Brain microvascular endothelial cell (primary cell): Measurements from ENCODE around the gene FAM131C.

Experiments
- DNase-seq: peaks from one replicate; pipeline ENCODE4 v3.0.0-alpha.2; 2020
- H3K27ac ChIP-seq: fragments of 250-450 bp; sonication (Bioruptor Pico); 2 replicates; pipeline ENCODE4 v1.5.1; 2020; ENCODE audit warnings: mild to moderate bottlenecking, moderate library complexity
- H3K27me3 ChIP-seq: fragments of 250-450 bp; sonication (Bioruptor Pico); replicated peaks from 2 replicates; pipeline ENCODE4 v1.5.1; 2020; ENCODE audit warnings: mild to moderate bottlenecking
- H3K36me3 ChIP-seq: fragments of 250-450 bp; sonication (Bioruptor Pico); replicated peaks from 2 replicates; pipeline ENCODE4 v1.5.1; 2020; ENCODE audit warnings: mild to moderate bottlenecking
- H3K4me3 ChIP-seq: 2 replicates; pipeline ENCODE4 v1.5.1; 2011; ENCODE audit warnings: low read depth, mild to moderate bottlenecking, control low read depth, low read length, moderate library complexity
- in situ Hi-C: cut with HindIII; loops from 2 replicates; pipeline ENCODE4 v1.10.0; 2017; ENCODE audit warnings: low sequenced_read_pairs, low pct_ligation_motif_present
- TF ChIP-seq, protein P1 (sequence below): IDR thresholded peaks from 2 replicates; pipeline ENCODE4 v1.5.1; 2011; ENCODE audit warnings: low read depth, mild to moderate bottlenecking, moderate library complexity, low read length, control low read depth, inconsistent platforms; ENCODE audit errors: missing control alignments

Gene FAM131C

DNA sequence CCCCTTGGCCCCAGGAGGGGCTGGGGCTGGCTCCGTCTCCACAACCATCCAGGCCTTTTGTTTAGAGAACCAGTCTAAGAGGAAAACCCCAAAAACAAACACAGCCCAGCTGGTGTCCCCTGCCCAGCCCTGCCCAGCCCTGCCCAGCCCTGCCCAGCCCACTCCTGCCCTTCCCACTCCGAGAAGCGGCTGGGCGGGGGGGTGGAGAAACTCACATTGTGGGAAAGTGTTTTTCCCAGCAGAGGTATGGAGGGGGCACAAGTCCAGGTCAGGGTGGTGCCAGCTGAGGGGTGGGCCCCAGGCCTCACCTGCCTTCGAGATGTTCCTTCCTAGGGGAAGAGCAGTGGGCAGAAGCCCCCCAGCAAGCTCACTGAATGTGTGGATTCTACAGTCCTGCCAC is 10.0 kb upstream of the FAM131C start:
- TF ChIP-seq, protein P1, sequence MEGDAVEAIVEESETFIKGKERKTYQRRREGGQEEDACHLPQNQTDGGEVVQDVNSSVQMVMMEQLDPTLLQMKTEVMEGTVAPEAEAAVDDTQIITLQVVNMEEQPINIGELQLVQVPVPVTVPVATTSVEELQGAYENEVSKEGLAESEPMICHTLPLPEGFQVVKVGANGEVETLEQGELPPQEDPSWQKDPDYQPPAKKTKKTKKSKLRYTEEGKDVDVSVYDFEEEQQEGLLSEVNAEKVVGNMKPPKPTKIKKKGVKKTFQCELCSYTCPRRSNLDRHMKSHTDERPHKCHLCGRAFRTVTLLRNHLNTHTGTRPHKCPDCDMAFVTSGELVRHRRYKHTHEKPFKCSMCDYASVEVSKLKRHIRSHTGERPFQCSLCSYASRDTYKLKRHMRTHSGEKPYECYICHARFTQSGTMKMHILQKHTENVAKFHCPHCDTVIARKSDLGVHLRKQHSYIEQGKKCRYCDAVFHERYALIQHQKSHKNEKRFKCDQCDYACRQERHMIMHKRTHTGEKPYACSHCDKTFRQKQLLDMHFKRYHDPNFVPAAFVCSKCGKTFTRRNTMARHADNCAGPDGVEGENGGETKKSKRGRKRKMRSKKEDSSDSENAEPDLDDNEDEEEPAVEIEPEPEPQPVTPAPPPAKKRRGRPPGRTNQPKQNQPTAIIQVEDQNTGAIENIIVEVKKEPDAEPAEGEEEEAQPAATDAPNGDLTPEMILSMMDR = no peak
- Histone ChIP-seq H3K36me3 (no peaks in the 10 kb centered on the region), H3K27me3 (no peaks in the 10 kb centered on the region), H3K27ac (no peak overlapping the region), H3K4me3 (no peak overlapping the region)
- no peak for DNase-seq
- in situ Hi-C loops = no loop called here

GRCh38 chr1:16082283-16083038 is 9.0 kb upstream of the FAM131C start:
- in situ Hi-C loops = no loop called here
- DNase-seq = peak; percentile 53
- no peaks in the 10 kb centered on the region for H3K27me3 ChIP-seq
- no peak overlapping the region for H3K27ac ChIP-seq
- TF ChIP-seq, protein P1 = peak; percentile 98
- no peak overlapping the region for H3K4me3 ChIP-seq
- no peaks in the 10 kb centered on the region for H3K36me3 ChIP-seq

DNA sequence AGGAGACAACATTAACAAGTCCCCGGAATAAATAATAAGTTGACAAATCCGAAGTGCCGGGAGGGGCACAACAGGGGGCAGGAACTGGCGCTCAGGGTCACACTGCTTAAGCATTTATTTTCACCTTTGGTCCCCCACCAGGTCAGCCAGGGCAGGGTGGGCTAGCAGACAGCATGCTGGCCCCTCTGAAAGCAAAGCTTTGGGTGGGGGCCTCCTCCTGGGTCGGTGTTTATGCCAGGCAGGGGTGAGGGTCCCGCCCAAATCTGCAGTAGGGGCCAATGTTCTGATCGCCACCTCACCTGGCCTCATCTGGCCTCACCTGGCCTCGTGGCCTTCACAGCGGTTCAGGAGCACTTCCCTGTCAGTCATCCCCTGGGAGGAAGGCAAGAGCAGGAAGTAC is 8.2 kb upstream of the FAM131C start:
- DNase-seq = no peak
- H3K36me3 ChIP-seq = no peaks in the 10 kb centered on the region
- in situ Hi-C loops = no loop called here
- TF ChIP-seq, protein P1 = no peak
- no peak overlapping the region for H3K4me3 ChIP-seq
- no peaks in the 10 kb centered on the region for H3K27me3 ChIP-seq
- no peak overlapping the region for H3K27ac ChIP-seq

DNA sequence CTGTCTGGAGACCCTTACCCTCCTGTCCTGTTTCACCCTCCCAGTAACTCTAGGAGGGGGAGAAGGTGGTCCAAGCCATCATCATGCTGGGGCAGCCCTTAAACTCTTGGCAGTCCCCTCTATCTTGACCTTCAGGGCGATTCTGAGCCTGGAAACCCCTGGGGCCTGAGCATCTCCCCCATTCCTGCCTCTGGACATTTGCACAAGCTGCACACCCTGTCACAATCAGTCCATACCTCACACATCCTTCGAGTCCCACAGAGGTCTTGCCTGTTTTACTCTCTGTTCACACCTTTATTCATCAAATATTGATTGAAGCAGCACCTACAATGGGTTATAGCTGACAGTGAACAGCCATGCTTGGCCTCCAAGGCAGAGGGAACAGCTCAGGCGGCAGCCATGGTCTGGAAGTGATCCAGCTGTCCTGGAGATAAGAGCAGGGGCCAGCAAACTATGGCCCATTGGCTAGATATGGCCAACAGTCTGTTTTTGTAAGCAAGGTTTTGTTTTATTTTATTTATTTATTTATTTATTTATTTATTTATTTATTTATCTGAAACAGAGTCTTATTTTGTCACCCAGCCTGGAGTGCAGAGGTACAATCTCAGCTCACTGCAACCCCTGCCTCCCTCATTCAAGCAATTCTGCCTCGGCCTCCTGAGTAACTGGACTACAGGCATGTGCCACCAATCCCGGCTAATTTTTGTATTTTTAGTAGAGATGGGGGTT is 7.1 kb upstream of the FAM131C start:
- Histone ChIP-seq H3K27ac (no peak overlapping the region), H3K36me3 (no peaks in the 10 kb centered on the region), H3K4me3 (no peak overlapping the region), H3K27me3 (no peaks in the 10 kb centered on the region)
- in situ Hi-C loops = no loop called here
- DNase-seq = no peak
- TF ChIP-seq, protein P1 = no peak

GRCh38 chr1:16078925-16079656 is 5.6 kb upstream of the FAM131C start:
- H3K27ac ChIP-seq = no peak overlapping the region
- H3K27me3 ChIP-seq = no peaks in the 10 kb centered on the region
- H3K36me3 ChIP-seq = no peaks in the 10 kb centered on the region
- H3K4me3 ChIP-seq = no peak overlapping the region
- TF ChIP-seq, protein P1 = peak; percentile 98
- in situ Hi-C loops = no loop called here
- peak; percentile 61 for DNase-seq
